Stimulated activated CD4-positive, alpha-beta T cell treated with anti-CD3 and anti-CD28 coated beads, Interleukin-1b, Interleukin-23, amount 100 ng/mL, for 24 hours (primary cell): ENCODE data around the gene PSMB11.
"Not testable (repeated sequence)": the region's sequence is repeated elsewhere in the genome, so short reads cannot be mapped to it uniquely, and the experiment has no call there.

Experiments
- DNase-seq, 4 experiments: peaks; one replicate each; pipeline ENCODE4 v3.0.0-alpha.2; 2020; ENCODE audit warnings: low read depth in 4 of 4, low spot score in 1 of 4

The PSMB11 gene

DNA sequence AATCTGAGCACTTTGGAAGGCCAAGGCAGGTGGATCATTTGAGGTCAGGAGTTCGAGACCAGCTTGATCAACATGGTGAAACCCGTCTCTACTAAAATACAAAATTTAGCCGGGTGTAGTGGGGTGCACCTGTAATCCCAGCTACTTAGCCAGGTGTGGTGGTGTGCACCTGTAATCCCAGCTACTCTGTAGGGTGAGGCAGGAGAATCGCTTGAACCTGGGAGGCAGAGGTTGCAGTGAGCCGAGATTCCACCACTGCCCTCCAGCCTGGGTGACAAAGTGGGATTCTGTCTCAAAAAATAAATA, 28.3 kb upstream of the PSMB11 start:
- DNase-seq = not testable (repeated sequence)

DNA sequence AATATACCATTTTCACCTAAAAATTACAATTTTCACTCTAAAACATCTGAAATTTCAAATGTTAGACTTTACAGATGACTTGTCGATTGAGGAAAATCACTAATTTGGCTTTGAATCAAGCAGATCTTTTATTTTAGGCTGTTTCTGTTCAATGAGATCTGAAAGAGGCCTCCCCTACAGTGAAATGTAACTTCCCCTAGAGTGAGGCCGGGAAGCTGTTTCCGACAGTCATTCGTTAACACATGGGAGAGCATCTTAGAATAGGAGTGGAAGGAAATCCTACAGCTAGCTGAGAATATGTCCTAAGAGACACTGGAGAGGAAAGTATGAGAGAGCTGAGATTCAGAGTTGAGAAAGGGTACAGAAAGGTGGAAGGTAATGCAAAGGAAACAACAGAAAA, 26.4 kb upstream of the PSMB11 start:
- DNase-seq = no peak

DNA sequence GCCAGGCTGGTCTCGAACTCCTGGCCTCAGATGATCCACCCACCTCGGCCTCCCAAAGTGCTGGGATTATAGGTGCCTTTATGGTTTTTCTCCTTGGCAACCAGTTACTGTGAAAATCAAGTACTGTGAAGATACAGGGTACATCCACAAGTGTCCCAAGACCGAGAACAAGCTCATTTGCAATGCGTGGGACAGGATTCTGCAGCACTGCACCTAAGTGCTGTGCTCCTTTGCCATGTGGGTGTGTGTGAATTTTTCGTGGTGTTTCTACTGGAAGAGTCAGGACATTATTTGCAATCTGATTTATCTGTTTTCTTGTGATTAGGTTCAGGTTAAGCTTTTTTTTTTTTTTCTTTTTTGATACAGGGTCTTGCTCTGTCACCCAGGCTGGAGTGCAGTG, 24.9 kb upstream of the PSMB11 start:
- DNase-seq = no peak

- DNase-seq = no peak
Measured at GRCh38 chr14:23018107-23018506, 23.9 kb upstream of the PSMB11 start.

GRCh38 chr14:23020143-23021128, 21.6 kb upstream of the PSMB11 start:
- no peak for DNase-seq

DNA sequence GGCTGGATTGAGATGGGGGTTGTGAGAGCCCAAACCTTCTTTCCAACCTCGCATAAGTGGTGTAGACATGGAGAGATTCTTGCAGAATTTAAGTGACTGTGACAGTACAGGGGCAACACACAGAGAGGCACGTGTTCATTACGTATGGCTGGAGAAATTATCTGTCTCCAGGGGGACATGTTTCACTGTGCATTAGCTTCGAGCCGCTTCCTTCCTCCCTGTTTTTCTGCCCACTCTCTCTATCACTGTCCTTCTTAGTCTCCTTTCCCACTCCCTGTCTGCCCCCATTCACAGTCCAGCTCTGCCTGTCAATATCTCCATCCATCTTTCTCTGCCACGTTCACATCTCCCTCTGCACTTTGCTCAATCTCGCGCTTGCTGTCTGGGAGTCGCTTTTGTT, 20.6 kb upstream of the PSMB11 start:
- DNase-seq = no peak

DNA sequence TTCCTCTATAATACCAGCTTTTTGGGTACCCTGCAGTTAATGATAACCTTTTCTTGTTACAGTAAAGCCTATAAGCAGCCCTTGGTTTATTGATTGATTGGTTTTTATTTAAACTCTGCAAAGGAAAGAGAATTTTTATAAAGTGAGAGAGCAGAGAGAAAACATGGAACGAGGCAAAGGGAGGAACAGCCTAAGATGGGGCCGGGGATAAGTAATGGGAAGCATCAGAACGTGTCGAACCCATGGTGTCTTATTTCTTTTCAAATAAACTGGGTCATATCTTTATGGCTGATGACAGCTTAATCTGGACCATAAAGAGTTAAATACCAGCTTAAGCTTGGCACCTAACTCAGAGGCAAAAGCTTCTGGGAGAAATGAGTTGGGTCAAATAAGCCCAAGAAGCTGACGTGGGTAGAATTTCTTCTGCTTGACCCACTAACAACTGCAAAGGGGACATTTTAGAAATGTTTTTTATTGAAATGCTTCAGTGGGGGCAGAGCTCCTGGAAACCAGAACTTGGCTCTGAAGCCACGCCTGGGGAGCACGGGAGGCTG, 20.0 kb upstream of the PSMB11 start:
- DNase-seq = no peak

DNA sequence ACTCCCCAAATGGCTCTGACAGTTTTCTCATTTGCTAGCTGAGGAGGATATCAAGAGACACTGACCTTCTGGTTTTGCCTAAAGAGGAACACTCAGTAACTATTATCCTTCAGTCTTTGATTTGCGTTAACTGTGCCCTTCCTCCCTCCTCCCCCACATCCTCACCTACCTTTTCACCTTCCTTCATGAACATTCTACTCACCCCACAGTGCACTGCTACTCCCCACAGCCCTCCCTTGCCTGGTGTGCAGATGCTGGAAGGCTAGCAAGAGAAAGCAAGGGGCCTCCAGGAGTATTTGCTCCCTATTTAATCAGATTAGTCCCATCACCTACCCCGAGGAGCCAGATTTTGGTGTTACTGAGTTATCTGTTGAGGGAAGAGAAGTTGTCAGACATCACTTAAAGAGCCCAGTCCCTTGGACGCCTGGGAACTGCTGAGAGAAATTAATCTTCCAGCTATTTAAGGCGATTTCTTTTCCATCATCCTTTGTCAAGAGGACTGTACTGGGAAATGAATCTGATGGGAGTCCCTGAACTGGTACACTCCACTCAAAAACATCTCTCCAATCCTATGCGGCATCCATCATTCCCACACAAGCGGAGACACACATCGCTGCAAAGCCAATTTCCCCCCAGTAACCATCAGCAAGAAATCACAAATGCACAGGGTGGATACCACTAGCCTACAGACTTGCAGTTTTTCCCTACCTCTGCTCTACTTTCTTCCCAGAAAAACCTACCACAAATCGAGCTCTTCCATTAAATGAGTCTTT, 18.8 kb upstream of the PSMB11 start:
- no peak for DNase-seq

DNA sequence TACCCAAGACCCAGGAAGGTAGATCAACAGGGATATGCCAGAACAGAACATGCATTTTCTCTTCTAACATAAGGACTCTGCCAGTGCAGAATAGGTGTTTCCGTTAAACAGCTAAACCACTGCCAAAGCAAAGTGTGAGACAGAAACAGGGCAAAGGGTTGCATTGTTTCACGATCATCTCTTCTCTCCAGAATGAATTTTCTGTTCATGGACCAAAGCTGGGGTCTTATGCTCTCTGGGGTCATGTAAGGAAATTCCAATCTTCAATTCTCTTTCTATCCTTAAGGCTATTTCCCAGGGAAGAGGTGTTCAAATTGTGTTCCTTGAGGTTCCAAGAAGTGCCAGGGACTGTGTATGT, 18.2 kb upstream of the PSMB11 start:
- no peak for DNase-seq

GRCh38 chr14:23024612-23025075, 17.4 kb upstream of the PSMB11 start:
- no peak for DNase-seq

DNA sequence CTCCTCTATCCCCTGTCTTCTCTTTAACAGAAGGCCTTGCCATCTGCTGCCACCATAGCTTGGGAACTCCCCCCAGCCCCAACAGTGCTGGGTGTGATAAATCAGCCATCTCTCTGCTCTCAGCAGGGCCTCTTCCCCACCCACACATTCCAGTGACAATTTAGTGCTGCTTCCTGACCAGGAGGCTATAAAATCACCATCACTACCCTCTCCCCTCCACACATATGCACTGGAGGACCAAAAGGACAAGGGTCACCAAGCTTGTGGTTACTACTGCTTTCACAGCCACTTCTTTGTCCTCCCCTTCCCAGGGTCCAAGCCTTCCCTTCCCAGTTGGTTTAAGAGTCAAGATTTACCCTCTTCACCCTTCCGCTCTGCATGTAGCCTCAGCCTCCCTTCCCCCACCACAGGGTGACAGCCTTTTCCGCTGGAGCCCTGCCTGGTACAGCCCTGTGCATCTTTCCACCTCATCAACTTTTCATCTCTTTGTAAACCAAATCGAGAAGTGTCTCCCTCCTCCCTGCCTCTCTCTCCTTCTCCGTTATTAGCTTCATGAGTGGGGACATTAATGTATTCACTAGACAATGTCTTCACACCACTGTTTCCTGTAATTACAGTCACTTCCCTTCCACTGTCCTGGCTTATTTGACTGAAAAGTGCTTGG, 16.7 kb upstream of the PSMB11 start:
- no peak for DNase-seq

- DNase-seq = no peak
Measured at GRCh38 chr14:23028799-23029198, 13.2 kb upstream of the PSMB11 start.

GRCh38 chr14:23030936-23031335, 11.1 kb upstream of the PSMB11 start:
- no peak for DNase-seq

DNA sequence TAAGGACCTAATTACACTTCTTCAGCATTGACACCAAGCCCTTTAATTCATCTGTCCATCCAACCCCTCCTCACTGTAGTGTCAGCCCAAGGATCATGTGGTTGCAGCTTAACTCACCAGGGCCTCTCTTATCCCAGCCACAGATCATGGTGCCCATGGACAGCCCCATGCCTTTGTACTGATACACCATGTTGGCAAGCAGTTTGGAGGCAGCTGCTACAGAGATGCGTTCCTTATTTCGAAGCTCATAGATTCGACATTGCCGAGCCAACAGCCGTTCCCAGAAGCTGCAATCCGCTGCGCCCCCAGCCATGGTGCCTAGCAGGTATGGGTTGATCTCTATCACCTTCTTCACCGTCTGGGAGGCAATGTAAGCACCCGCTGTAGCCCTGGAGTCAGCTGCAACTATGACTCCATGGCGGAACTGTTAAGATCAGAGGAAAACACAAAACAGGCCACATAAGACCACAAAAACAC, 8.7 kb upstream of the PSMB11 start:
- DNase-seq = no peak

GRCh38 chr14:23033801-23034497, 8.1 kb upstream of the PSMB11 start:
- no peak for DNase-seq

DNA sequence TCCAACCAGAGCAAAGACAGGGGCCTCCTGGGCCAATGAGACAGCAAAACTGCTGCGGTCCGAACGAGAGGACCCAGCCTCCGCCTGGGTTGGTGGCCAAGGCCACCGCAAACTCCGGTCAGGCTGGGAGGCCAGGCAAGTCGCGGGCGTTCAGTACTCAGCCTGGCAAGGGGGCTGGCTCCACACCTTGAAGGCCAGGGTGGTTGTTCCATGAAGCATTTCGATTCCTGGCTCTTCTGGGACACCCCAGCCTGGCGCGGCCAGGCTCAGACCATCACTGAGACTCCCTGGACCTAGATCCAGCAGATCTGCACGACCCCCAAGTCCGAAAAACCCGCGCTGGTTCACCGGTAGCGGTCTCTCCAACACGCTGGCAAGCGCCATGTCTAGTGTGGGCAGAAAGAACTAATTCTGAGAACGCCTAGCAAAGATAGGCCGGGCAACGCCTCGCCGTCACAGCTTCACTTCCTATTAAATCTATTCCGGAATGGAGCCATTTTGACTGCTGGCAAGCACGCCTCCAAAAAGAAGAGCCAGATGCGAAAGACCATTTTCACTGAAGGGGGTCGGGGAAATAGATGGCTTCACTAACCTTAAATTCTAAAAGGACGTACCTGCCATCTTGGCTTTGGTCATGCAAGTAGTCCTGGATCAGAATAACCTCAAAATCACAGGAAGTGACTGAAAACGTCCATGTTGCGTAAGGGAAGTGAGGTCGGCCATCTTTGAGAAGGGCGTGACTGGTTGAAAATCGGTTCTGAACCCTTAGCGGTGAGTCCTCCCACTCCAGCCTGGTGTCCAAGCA, 7.3 kb upstream of the PSMB11 start, which contains the start of gene PSMB5:
PSMB5 (minus strand) TSS at position 403 of the 805 bp plus-strand sequence; CDS start at position 384, 19 bp downstream.
- DNase-seq = peak; percentile 64 to 83 (median 72)

GRCh38 chr14:23035303-23036144, 6.5 kb upstream of the PSMB11 start:
- DNase-seq = no peak

DNA sequence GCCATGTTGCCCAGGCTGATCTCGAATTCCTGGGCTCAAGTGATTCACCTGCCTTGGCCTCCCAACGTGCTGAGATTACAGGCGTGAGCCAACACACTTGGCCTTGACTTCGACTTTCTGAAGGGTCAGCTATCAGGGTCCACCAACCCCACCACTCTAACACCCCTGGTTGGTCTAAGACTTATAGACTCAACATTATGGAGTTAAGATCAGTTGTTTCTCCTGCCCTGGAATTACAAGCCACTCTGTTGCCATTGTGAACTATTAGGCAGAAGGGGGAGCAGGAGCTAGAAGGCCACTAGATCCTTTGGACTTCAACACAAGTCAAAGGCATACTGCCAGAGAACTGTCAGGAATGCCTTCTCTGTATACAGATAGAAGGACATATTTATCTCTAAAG, 1.9 kb upstream of the PSMB11 start:
- DNase-seq = no peak

- no peak for DNase-seq
Measured at GRCh38 chr14:23041729-23042128, 283 bp upstream of the PSMB11 start.
